Duodenal mucosa (tissue), 2 donors: Measurements from ENCODE around the gene ALAD.

Experiments used
- H3K27ac ChIP-seq: one replicate; pipeline ENCODE4 v1.7.0; 2013; ENCODE audit warnings: low read depth, low read length
- H3K27me3 ChIP-seq, 2 donors: one replicate each; pipeline ENCODE4 v1.7.0; 2013; ENCODE audit warnings: low read length in 2 of 2, control low read depth in 1 of 2; ENCODE audit not compliant: insufficient read depth in 2 of 2, control insufficient read depth in 1 of 2
- H3K36me3 ChIP-seq, 2 donors: one replicate each; pipeline ENCODE4 v1.7.0; 2013; ENCODE audit warnings: low read length in 2 of 2, control low read depth in 1 of 2; ENCODE audit not compliant: insufficient read depth in 2 of 2, control insufficient read depth in 1 of 2
- H3K4me1 ChIP-seq, 2 donors: one replicate each; pipeline ENCODE4 v1.7.0; 2013; ENCODE audit warnings: low read length in 2 of 2, control low read depth in 1 of 2; ENCODE audit not compliant: insufficient read depth in 2 of 2, control insufficient read depth in 1 of 2
- H3K4me3 ChIP-seq, 2 donors: one replicate each; pipeline ENCODE4 v1.7.0; 2013; ENCODE audit warnings: low read length in 2 of 2, low read depth in 1 of 2
- H3K9ac ChIP-seq, 2 donors: one replicate each; pipeline ENCODE4 v1.7.0; 2013; ENCODE audit warnings: low read length in 2 of 2, low read depth in 1 of 2
- H3K9me3 ChIP-seq, 2 donors: one replicate each; pipeline ENCODE4 v1.7.0; 2013; ENCODE audit warnings: low read length in 2 of 2, control low read depth in 1 of 2; ENCODE audit not compliant: control insufficient read depth in 1 of 2

Gene ALAD

GRCh38 chr9:113399646-113400200 is 1.4 kb downstream of the ALAD start:
- H3K36me3 ChIP-seq = peaks cover 3 to 7% of the 10 kb centered on the region in 2 donors
- no peaks in the 10 kb centered on the region for H3K27me3 ChIP-seq
- H3K4me1 ChIP-seq = peaks cover 38 to 53% of the 10 kb centered on the region in 2 donors
- peak overlapping the region; percentile 29 to 32 for H3K9ac ChIP-seq
- no peaks in the 10 kb centered on the region for H3K9me3 ChIP-seq
- peak overlapping the region; percentile 45 to 86 for H3K4me3 ChIP-seq
- no peak overlapping the region for H3K27ac ChIP-seq

- Histone ChIP-seq H3K9ac (no peak overlapping the region), H3K27ac (no peak overlapping the region), H3K9me3 (no peaks in the 10 kb centered on the region), H3K4me3 (no peak overlapping the region), H3K4me1 (peaks cover 38 to 53% of the 10 kb centered on the region in 2 donors), H3K36me3 (peaks cover 3 to 7% of the 10 kb centered on the region in 2 donors), H3K27me3 (no peaks in the 10 kb centered on the region)
These were observed 2.3 kb downstream of the ALAD start for GRCh38 chr9:113398796-113399195.

DNA sequence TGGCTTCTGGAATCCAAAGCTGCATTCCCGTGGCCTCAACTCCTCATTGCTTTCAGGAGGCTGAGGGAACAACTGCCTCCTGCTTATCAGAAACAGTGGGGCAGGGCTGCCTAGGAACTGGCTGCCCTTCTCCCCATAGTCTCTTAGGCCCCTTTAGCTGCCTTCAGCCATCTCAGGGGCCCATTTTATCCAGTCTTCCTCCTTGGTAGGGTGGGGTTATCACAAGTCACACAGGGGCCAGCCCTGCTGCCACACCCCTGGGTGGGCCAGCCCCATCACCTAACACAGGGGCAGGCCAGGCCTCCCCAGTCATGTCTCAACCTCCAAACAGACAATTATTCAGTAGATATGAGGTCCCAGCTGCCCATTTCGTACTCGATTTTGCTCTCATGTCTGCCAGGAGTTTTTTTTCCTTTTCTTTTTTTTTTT is 3.9 kb downstream of the ALAD start:
- Histone ChIP-seq H3K27ac (no peak overlapping the region), H3K9ac (no peak overlapping the region)

GRCh38 chr9:113395000-113395861 is 5.9 kb downstream of the ALAD start:
- Histone ChIP-seq H3K4me1 (peaks cover 30 to 45% of the 10 kb centered on the region in 2 donors), H3K27me3 (no peaks in the 10 kb centered on the region), H3K27ac (no peak overlapping the region), H3K4me3 (no peak overlapping the region), H3K9ac (no peak overlapping the region), H3K9me3 (no peaks in the 10 kb centered on the region), H3K36me3 (peaks cover 23 to 38% of the 10 kb centered on the region in 2 donors)

More for the DNA sequence above, 3.9 kb downstream of the ALAD start:
- peaks cover 38 to 53% of the 10 kb centered on the region in 2 donors for H3K4me1 ChIP-seq
- no peaks in the 10 kb centered on the region for H3K9me3 ChIP-seq
- peaks cover 6 to 18% of the 10 kb centered on the region in 2 donors for H3K36me3 ChIP-seq
- no peak overlapping the region for H3K4me3 ChIP-seq
- no peaks in the 10 kb centered on the region for H3K27me3 ChIP-seq

GRCh38 chr9:113393281-113393680 is 7.8 kb downstream of the ALAD start:
- Histone ChIP-seq H3K27ac (no peak overlapping the region), H3K27me3 (no peaks in the 10 kb centered on the region), H3K36me3 (peaks cover 31 to 54% of the 10 kb centered on the region in 2 donors)

DNA sequence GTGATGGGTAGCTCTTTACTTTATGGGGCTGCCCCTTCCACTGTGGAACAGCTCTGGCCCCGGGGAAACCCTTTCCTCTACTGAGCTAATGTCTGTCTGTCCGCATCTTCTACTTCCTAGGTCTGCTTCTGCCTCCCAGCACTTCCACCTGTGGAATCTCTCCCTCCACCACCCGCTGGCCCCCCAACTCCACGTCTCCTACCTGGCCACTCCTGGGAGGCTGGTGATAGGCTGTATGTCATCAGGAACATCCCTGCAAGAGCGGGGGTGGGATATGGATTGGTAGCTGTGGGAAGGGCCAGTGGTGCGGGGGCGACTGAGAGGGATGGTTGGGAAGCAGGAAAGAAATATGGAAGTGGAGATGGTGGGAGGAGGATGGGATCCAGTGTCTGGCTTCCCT is 9.2 kb downstream of the ALAD start:
- Histone ChIP-seq H3K9ac (no peak overlapping the region), H3K4me1 (peaks cover 27 to 42% of the 10 kb centered on the region in 2 donors)

More at GRCh38 chr9:113393281-113393680, 7.8 kb downstream of the ALAD start:
- Histone ChIP-seq H3K9me3 (no peaks in the 10 kb centered on the region), H3K4me1 (peaks cover 27 to 40% of the 10 kb centered on the region in 2 donors), H3K4me3 (no peak overlapping the region), H3K9ac (no peak overlapping the region)

GRCh38 chr9:113390192-113390960 is 10.7 kb downstream of the ALAD start:
- Histone ChIP-seq H3K27ac (no peak overlapping the region), H3K9me3 (no peaks in the 10 kb centered on the region), H3K9ac (no peak overlapping the region), H3K4me3 (no peak overlapping the region), H3K36me3 (peaks cover 28 to 62% of the 10 kb centered on the region in 2 donors), H3K27me3 (no peaks in the 10 kb centered on the region), H3K4me1 (peaks cover 38 to 40% of the 10 kb centered on the region in 2 donors)

More for the DNA sequence above, 9.2 kb downstream of the ALAD start:
- H3K9me3 ChIP-seq = no peaks in the 10 kb centered on the region
- H3K27me3 ChIP-seq = no peaks in the 10 kb centered on the region
- no peak overlapping the region for H3K4me3 ChIP-seq
- H3K36me3 ChIP-seq = peaks cover 31 to 59% of the 10 kb centered on the region in 2 donors
- H3K27ac ChIP-seq = no peak overlapping the region

DNA sequence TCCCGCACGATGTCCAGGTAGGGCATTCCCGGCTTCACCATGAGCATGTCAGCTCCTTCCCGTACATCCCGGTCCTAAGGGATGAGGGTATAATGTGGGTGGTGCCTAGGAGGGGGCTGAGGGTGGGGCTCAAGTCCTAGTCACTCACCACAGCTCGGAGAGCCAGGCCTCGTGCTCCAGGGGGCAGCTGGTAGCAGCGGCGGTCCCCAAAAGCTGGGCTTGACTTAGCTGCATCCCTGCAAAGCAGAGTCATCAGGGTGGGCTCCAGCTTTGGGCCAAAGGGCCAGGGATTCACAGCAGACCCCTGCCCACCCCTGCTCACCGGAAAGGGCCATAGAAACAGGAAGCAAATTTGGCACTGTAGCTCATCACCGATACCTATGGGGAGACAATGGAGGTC is 11.6 kb downstream of the ALAD start:
- H3K27me3 ChIP-seq = no peaks in the 10 kb centered on the region
- H3K4me3 ChIP-seq = no peak overlapping the region
- no peaks in the 10 kb centered on the region for H3K9me3 ChIP-seq
- H3K9ac ChIP-seq = no peak overlapping the region
- H3K27ac ChIP-seq = no peak overlapping the region
- peaks cover 28 to 59% of the 10 kb centered on the region in 2 donors for H3K36me3 ChIP-seq
- H3K4me1 ChIP-seq = peaks cover 35 to 38% of the 10 kb centered on the region in 2 donors

DNA sequence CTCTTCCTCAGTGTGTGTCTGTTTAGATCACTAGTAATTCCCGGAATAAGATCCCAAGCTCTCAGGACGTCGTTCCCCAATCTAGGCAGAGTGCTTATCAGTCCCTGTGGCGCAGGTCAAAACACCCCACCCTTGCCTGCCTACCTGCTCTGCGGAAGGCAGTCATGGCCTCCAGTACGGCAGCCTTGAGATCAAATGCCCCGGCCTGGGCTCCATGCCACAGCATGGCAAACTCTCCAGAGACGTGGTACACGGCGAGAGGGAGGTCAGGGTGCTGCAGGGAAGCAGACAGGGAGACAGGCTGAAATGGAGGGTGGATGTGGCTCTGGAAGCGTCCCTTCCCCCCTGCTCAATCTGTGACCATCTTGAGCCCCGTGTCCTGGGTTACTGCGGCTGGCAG is 12.3 kb downstream of the ALAD start:
- Histone ChIP-seq H3K9ac (no peak overlapping the region), H3K4me3 (no peak overlapping the region), H3K27ac (no peak overlapping the region), H3K4me1 (peaks cover 35 to 41% of the 10 kb centered on the region in 2 donors), H3K9me3 (no peaks in the 10 kb centered on the region), H3K27me3 (no peaks in the 10 kb centered on the region), H3K36me3 (peaks cover 28 to 59% of the 10 kb centered on the region in 2 donors)
